IMR-90 (cell line): Measurements from ENCODE around the gene ARMC6. TPM values are rescaled to one million over a fixed set of nuclear protein-coding genes. Genes with fewer than 3 reads are reported as not detected.

ENCODE experiments used
- ATAC-seq: fragments of 200-7000 bp; cut with Tn5 transposase; 2 replicates; pipeline ENCODE4 v1.9.1; 2020; ENCODE audit warnings: low read depth, mild to moderate bottlenecking, moderate library complexity
- BruUV-seq: library from RNA; stranded (reverse); fragments of 400-500 nt; replicated peaks from 2 replicates; lab custom pipeline; 2021; lab: Mats Ljungman, UMichigan
- CTCF ChIA-PET: fragments of 300-600 bp; formaldehyde crosslinking; extraction: SDS; loops from one replicate; lab custom pipeline; 2021; ENCODE audit warnings: antibody characterized with exemption; lab: Yijun Ruan, JAX
- POLR2A ChIA-PET: fragments of 300-600 bp; sonication (Branson Sonifier 250); formaldehyde crosslinking; loops from one replicate; lab custom pipeline; 2022; ENCODE audit warnings: antibody characterized with exemption; ENCODE audit not compliant: unreplicated experiment; lab: Charles Lee
- DNase-seq: peaks from one replicate; pipeline ENCODE4 v3.0.0; 2013
- H2AFZ ChIP-seq: replicated peaks from 2 replicates; pipeline ENCODE3; 2013; ENCODE audit warnings: low read length, mild to moderate bottlenecking; ENCODE audit not compliant: poor library complexity
- H2AK5ac ChIP-seq: 2 replicates; pipeline ENCODE4 v1.6.1; 2013; ENCODE audit warnings: low read depth, low read length, inconsistent platforms
- H2AK9ac ChIP-seq: replicated peaks from 2 replicates; pipeline ENCODE3; 2013; ENCODE audit warnings: mild to moderate bottlenecking, low read depth, low read length, moderate library complexity; ENCODE audit not compliant: poor library complexity
- H2BK120ac ChIP-seq: 2 replicates; pipeline ENCODE4 v1.6.1; 2013; ENCODE audit warnings: low read depth, low read length, inconsistent platforms
- H2BK15ac ChIP-seq: 3 replicates; pipeline ENCODE4 v1.6.1; 2013; ENCODE audit warnings: low read depth, low read length, inconsistent platforms
- H2BK20ac ChIP-seq: 2 replicates; pipeline ENCODE4 v1.6.1; 2013; ENCODE audit warnings: low read depth, mild to moderate bottlenecking, inconsistent platforms, low read length, moderate library complexity
- H2BK5ac ChIP-seq: 2 replicates; pipeline ENCODE4 v1.6.1; 2013; ENCODE audit warnings: mild to moderate bottlenecking, low read depth, low read length, inconsistent platforms; ENCODE audit not compliant: poor library complexity, severe bottlenecking
- H3K14ac ChIP-seq: replicated peaks from 2 replicates; pipeline ENCODE4 v1.6.1; 2013; ENCODE audit warnings: low read depth, low read length, inconsistent platforms
- H3K18ac ChIP-seq: 2 replicates; pipeline ENCODE4 v1.6.1; 2013; ENCODE audit warnings: low read depth, low read length, control low read depth
- H3K23ac ChIP-seq: 2 replicates; pipeline ENCODE4 v1.6.1; 2013; ENCODE audit warnings: low read depth, low read length, inconsistent platforms
- H3K27ac ChIP-seq: 2 replicates; pipeline ENCODE4 v1.5.1; 2013; ENCODE audit warnings: mild to moderate bottlenecking, control low read depth, low read length; ENCODE audit not compliant: insufficient read depth
- H3K27me3 ChIP-seq: 2 replicates; pipeline ENCODE4 v1.6.1; 2013; ENCODE audit warnings: low read length; ENCODE audit not compliant: control insufficient read depth, insufficient read depth
- H3K36me3 ChIP-seq: 2 replicates; pipeline ENCODE4 v1.6.1; 2013; ENCODE audit warnings: low read length, mixed read lengths; ENCODE audit not compliant: control insufficient read depth, insufficient read depth
- H3K4ac ChIP-seq: 2 replicates; pipeline ENCODE4 v1.6.1; 2013; ENCODE audit warnings: low read depth, low read length, inconsistent platforms
- H3K4me1 ChIP-seq: 2 replicates; pipeline ENCODE4 v1.6.1; 2013; ENCODE audit warnings: low read length, mixed read lengths; ENCODE audit not compliant: control insufficient read depth, insufficient read depth
- H3K4me2 ChIP-seq: 2 replicates; pipeline ENCODE4 v1.6.1; 2013; ENCODE audit warnings: low read depth, mild to moderate bottlenecking, control low read depth, low read length, moderate library complexity
- H3K4me3 ChIP-seq: 2 replicates; pipeline ENCODE4 v1.5.1; 2013; ENCODE audit warnings: low read depth, mild to moderate bottlenecking, control low read depth, low read length, moderate library complexity; ENCODE audit not compliant: insufficient read depth
- H3K56ac ChIP-seq: 2 replicates; pipeline ENCODE4 v1.6.1; 2013; ENCODE audit warnings: low read length, inconsistent platforms; ENCODE audit not compliant: insufficient read depth; ENCODE audit errors: extremely low read depth
- H3K79me1 ChIP-seq, 2 experiments: 2 replicates each; pipeline ENCODE4 v1.6.1; 2013; ENCODE audit warnings: low read length in 2 of 2, inconsistent platforms in 1 of 2, low read depth in 1 of 2
- H3K9ac ChIP-seq: 2 replicates; pipeline ENCODE4 v1.6.1; 2013; ENCODE audit warnings: low read depth, low read length, control low read depth
- H3K9me1 ChIP-seq: 2 replicates; pipeline ENCODE4 v1.6.1; 2013; ENCODE audit warnings: low read length, inconsistent platforms; ENCODE audit not compliant: insufficient read depth
- H3K9me3 ChIP-seq: 2 replicates; pipeline ENCODE4 v1.6.1; 2013; ENCODE audit warnings: low read length; ENCODE audit not compliant: control insufficient read depth, insufficient read depth
- H4K20me1 ChIP-seq: 2 replicates; pipeline ENCODE4 v1.6.1; 2013; ENCODE audit warnings: low read length, inconsistent platforms; ENCODE audit not compliant: insufficient read depth
- H4K5ac ChIP-seq: 2 replicates; pipeline ENCODE4 v1.6.1; 2013; ENCODE audit warnings: mild to moderate bottlenecking, low read depth, low read length, control low read depth
- H4K8ac ChIP-seq, 2 experiments: 2 replicates each; pipeline ENCODE4 v1.6.1; 2013; ENCODE audit warnings: low read depth in 2 of 2, low read length in 2 of 2, control low read depth in 1 of 2, inconsistent platforms in 1 of 2
- H4K91ac ChIP-seq: 2 replicates; pipeline ENCODE4 v1.6.1; 2013; ENCODE audit warnings: low read depth, low read length, inconsistent platforms; ENCODE audit not compliant: insufficient read depth
- BHLHE40 ChIP-seq: fragments of 150-350 bp; IDR thresholded peaks from 2 replicates; pipeline ENCODE4 v1.6.1; 2016; ENCODE audit warnings: mild to moderate bottlenecking, low read depth, low read length
- CEBPB ChIP-seq: IDR thresholded peaks from 2 replicates; pipeline ENCODE4 v1.6.1; 2012; ENCODE audit warnings: low read depth, low read length, improper control_type of control experiment
- CHD1 ChIP-seq: IDR thresholded peaks from 2 replicates; pipeline ENCODE4 v1.6.1; 2012; ENCODE audit warnings: low read depth, low read length, improper control_type of control experiment
- CTCF ChIP-seq: conservative IDR thresholded peaks from 2 replicates; pipeline ENCODE4 v1.5.1; 2012; ENCODE audit warnings: mild to moderate bottlenecking, low read depth, low read length, improper control_type of control experiment
- ELK1 ChIP-seq: fragments of 150-350 bp; IDR thresholded peaks from 2 replicates; pipeline ENCODE4 v1.6.1; 2016; ENCODE audit warnings: low read depth, mild to moderate bottlenecking, low read length, moderate library complexity, borderline replicate concordance
- FOS ChIP-seq: fragments of 150-350 bp; IDR thresholded peaks from 2 replicates; pipeline ENCODE4 v1.6.1; 2016; ENCODE audit warnings: low read depth, low read length
- MAFK ChIP-seq: IDR thresholded peaks from 2 replicates; pipeline ENCODE4 v1.6.1; 2012; ENCODE audit warnings: low read depth, low read length, improper control_type of control experiment
- MXI1 ChIP-seq: IDR thresholded peaks from 2 replicates; pipeline ENCODE4 v1.6.1; 2012; ENCODE audit warnings: low read depth, mild to moderate bottlenecking, low read length, moderate library complexity, borderline replicate concordance
- NFE2L2 ChIP-seq: fragments of 150-350 bp; IDR thresholded peaks from 2 replicates; pipeline ENCODE4 v1.6.1; 2016; ENCODE audit warnings: low read depth, mild to moderate bottlenecking, low read length
- POLR2A ChIP-seq: IDR thresholded peaks from 2 replicates; pipeline ENCODE4 v1.6.1; 2012; ENCODE audit warnings: mild to moderate bottlenecking, low read depth, low read length
- RAD21 ChIP-seq: IDR thresholded peaks from 2 replicates; pipeline ENCODE4 v1.6.1; 2012; ENCODE audit warnings: low read length, improper control_type of control experiment
- RCOR1 ChIP-seq: IDR thresholded peaks from 2 replicates; pipeline ENCODE4 v1.6.1; 2012; ENCODE audit warnings: mild to moderate bottlenecking, low read length, improper control_type of control experiment; ENCODE audit not compliant: insufficient replicate concordance
- RFX5 ChIP-seq: IDR thresholded peaks from 2 replicates; pipeline ENCODE4 v1.8.0; 2012; ENCODE audit warnings: low read depth, mild to moderate bottlenecking, low read length, moderate library complexity
- SMC3 ChIP-seq: fragments of 150-350 bp; IDR thresholded peaks from 2 replicates; pipeline ENCODE4 v1.6.1; 2016; ENCODE audit warnings: low read depth, mild to moderate bottlenecking, antibody characterized with exemption, low read length, moderate library complexity
- USF2 ChIP-seq: fragments of 150-350 bp; IDR thresholded peaks from 2 replicates; pipeline ENCODE4 v1.6.1; 2017; ENCODE audit warnings: mild to moderate bottlenecking, antibody characterized with exemption, low read length, low read depth
- WGBS, 2 experiments: methylation state at CpG; one replicate each; pipeline versions ENCODE4 v1.1.5 to v1.1.7; 2013; ENCODE audit warnings: missing lambda C conversion rate in 2 of 2; ENCODE audit not compliant: insufficient read length in 1 of 2; ENCODE audit errors: extremely low coverage in 2 of 2; 5-methylcytosine and 5-hydroxymethylcytosine counted together
- dilution Hi-C: fragments of 300-500 bp; cut with HindIII; formaldehyde crosslinking; loops from one replicate; pipeline ENCODE4 v1.14.3; 2018; ENCODE audit warnings: low sequenced_read_pairs; ENCODE audit not compliant: unreplicated experiment
- in situ Hi-C: fragments of 300-500 bp; cut with MboI; formaldehyde crosslinking; loops from 3 replicates; pipeline ENCODE4 v1.14.3; 2019; ENCODE audit warnings: low sequenced_read_pairs, inconsistent platforms, mixed read lengths
- intact Hi-C: fragments of 100-400 bp; cut with micrococcal nuclease; formaldehyde crosslinking; loops from 2 replicates; pipeline ENCODE4 v1.10.0; 2022
- polyA plus RNA-seq, 3 experiments: library from polyadenylated mRNA; depleted of rRNA; stranded (reverse); fragments of >200 nt; gene quantifications; 2 replicates each; pipeline ENCODE4 v1.2.3, GENCODE V29; 2012; ENCODE audit warnings: low replicate concordance in 1 of 3
- total RNA-seq: library from RNA; depleted of rRNA; stranded (reverse); fragments of >200 nt; gene quantifications from 2 replicates; pipeline ENCODE4 v1.2.3, GENCODE V29; 2012

The ARMC6 gene
- total and polyA plus RNA-seq, 2 of the 4 experiments (the other 2 are of a cell fraction): 41.5 to 52.7 TPM

GRCh38 chr19:19059837-19060611 is 26.6 kb downstream of the ARMC6 start:
- H3K9me1 ChIP-seq: peaks cover 13% of the 10 kb centered on the region
- TF ChIP-seq POLR2A (no peak), USF2 (no peak), CEBPB (no peak), RFX5 (no peak), BHLHE40 (no peak), ELK1 (no peak), SMC3 (no peak), NFE2L2 (no peak), MXI1 (no peak), RAD21 (no peak), CTCF (no peak), CHD1 (no peak), FOS (no peak), RCOR1 (no peak), MAFK (no peak)

More at GRCh38 chr19:19059837-19060611, 26.6 kb downstream of the ARMC6 start:
- no peak overlapping the region for H4K5ac ChIP-seq
- BruUV-seq: no TSS peak
- DNase-seq: no peak
- no peak overlapping the region for H3K18ac ChIP-seq
- dilution Hi-C loops (no loop called here), intact Hi-C loops (loop anchor here (10.0 kb wide), 1 partner anchor 115 kb away; the partner anchor contains the start of gene MEF2B), in situ Hi-C loops (no loop called here)
- POLR2A ChIA-PET: no interaction called here
- peaks cover 13% of the 10 kb centered on the region for H3K4me1 ChIP-seq
- 0 out of 2 replicates have a peak, but pooled peaks cover 6% of the 10 kb centered on the region for H4K20me1 ChIP-seq
- H3K27ac ChIP-seq: no peak overlapping the region
- no peak overlapping the region for H2AK5ac ChIP-seq
- no peaks in the 10 kb centered on the region for H3K27me3 ChIP-seq
- H4K91ac ChIP-seq: no peak overlapping the region
- no peak overlapping the region for H3K4me2 ChIP-seq
- H3K14ac ChIP-seq: no peak overlapping the region
- H3K36me3 ChIP-seq: peaks cover 28% of the 10 kb centered on the region
- no peak for ATAC-seq
- no peak overlapping the region for H3K4ac ChIP-seq
- H3K79me1 ChIP-seq: peaks cover 6 to 16% of the 10 kb centered on the region in 2 experiments; a peak in 2 of 4 replicates
- H2BK15ac ChIP-seq: no peak overlapping the region
- no peak overlapping the region for H2AK9ac ChIP-seq
- H2BK120ac ChIP-seq: no peak overlapping the region
- H3K9me3 ChIP-seq: no peaks in the 10 kb centered on the region
- H2AFZ ChIP-seq: no peak overlapping the region
- WGBS, 2 experiments: 74% methylated on average over 6 of the region's 12 CpGs; no CpG with 5 or more reads in 1 of the 2 experiments
- H3K23ac ChIP-seq: no peak overlapping the region
- no peak overlapping the region for H2BK20ac ChIP-seq
- H3K4me3 ChIP-seq: no peak overlapping the region
- H3K9ac ChIP-seq: no peak overlapping the region
- CTCF ChIA-PET: no interaction called here
- H2BK5ac ChIP-seq: no peak overlapping the region
- no peak overlapping the region for H4K8ac ChIP-seq
- no peak overlapping the region for H3K56ac ChIP-seq
